ENCODE data around the gene PPM1B. TPM values are rescaled to one million over a fixed set of nuclear protein-coding genes. Genes with fewer than 3 reads are reported as not detected.

Gene PPM1B
- total and polyA plus RNA-seq, 2 donors (not counting 1 experiment from before 2014, with no cell fraction given) = 25.8 to 34.5 TPM

DNA sequence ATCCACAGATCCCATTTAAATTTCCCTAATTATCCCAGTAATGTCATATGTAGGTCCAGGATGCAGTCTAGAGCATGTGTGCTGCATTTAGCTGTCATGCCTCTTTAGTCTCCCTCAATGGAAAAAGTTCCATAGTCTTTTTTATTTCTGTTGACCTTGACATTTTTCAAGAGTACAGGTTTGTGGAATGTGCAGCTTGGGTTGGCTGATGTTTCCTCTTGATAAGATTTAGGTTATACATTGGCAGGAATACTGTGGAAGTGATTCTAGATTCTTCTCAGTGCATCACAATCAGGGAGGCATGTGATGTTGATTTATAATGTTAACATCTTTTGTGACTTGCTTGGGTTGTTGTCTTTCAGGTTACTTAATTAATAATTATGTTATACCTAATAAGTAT lies 42.5 kb downstream of the PPM1B start:
- Histone ChIP-seq H2AFZ (ENCODE audit: low read length) (no peak overlapping the region), H3K9me3 (ENCODE audit: control insufficient read depth, insufficient read depth, low read depth, low read length) (no peaks in the 10 kb centered on the region), H3K27me3 (ENCODE audit: control insufficient read depth, insufficient read depth, low read length) (no peaks in the 10 kb centered on the region), H3K36me3 (ENCODE audit: control insufficient read depth, insufficient read depth, low read length) (no peaks in the 10 kb centered on the region), H3K4me3 (replicated peaks in 1 of 4; ENCODE audit: control extremely low read depth in 1 of 4, insufficient read depth in 1 of 4, low read depth in 3 of 4, low read length in 4 of 4) (no peak overlapping the region), H3K27ac (ENCODE audit: insufficient read depth, low read length) (no peak overlapping the region), H3K4me2 (ENCODE audit: extremely low read depth, insufficient read depth, low read length) (no peak overlapping the region), H3K4me1 (ENCODE audit: control insufficient read depth, extremely low read depth, insufficient read depth, low read length) (no peaks in the 10 kb centered on the region), H3K79me2 (ENCODE audit: control insufficient read depth, insufficient read depth, low read length) (peaks cover 2% of the 10 kb centered on the region), H4K20me1 (ENCODE audit: control insufficient read depth, extremely low read depth, insufficient read depth, low read length) (no peaks in the 10 kb centered on the region), H3K9ac (ENCODE audit: insufficient read depth, low read length) (no peak overlapping the region)
- no peak for DNase-seq (ENCODE audit: low read depth in 2 of 2)
- TF ChIP-seq, protein P1, sequence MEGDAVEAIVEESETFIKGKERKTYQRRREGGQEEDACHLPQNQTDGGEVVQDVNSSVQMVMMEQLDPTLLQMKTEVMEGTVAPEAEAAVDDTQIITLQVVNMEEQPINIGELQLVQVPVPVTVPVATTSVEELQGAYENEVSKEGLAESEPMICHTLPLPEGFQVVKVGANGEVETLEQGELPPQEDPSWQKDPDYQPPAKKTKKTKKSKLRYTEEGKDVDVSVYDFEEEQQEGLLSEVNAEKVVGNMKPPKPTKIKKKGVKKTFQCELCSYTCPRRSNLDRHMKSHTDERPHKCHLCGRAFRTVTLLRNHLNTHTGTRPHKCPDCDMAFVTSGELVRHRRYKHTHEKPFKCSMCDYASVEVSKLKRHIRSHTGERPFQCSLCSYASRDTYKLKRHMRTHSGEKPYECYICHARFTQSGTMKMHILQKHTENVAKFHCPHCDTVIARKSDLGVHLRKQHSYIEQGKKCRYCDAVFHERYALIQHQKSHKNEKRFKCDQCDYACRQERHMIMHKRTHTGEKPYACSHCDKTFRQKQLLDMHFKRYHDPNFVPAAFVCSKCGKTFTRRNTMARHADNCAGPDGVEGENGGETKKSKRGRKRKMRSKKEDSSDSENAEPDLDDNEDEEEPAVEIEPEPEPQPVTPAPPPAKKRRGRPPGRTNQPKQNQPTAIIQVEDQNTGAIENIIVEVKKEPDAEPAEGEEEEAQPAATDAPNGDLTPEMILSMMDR (conservative IDR thresholded peaks at IDR 0.05 in 1 of 2, IDR thresholded peaks at IDR 0.05 in 1 of 2; ENCODE audit: low read depth in 1 of 2, low read length in 2 of 2) = no peak

DNA sequence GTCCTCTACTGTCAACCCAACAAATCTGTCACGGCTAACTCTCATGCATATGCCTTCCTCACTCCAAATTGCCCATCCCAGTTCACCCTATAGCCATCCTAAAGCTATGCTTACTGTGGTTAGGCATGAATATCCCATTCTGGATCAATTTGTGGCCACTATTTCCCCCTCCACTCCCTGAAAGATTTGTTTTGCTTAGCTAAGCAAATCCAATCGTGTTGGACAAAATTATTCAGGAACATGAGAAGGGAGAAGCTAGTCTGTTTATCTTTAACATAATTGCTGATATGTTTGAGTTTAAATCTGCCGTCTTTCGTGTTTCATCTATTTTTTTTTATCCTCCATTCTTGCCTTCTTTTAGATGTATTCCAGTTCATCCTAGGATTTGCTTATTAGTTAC lies 43.6 kb downstream of the PPM1B start:
- Histone ChIP-seq H3K27me3 (ENCODE audit: control insufficient read depth, insufficient read depth, low read length) (no peaks in the 10 kb centered on the region), H3K4me2 (ENCODE audit: extremely low read depth, insufficient read depth, low read length) (no peak overlapping the region), H3K4me3 (replicated peaks in 1 of 4; ENCODE audit: control extremely low read depth in 1 of 4, insufficient read depth in 1 of 4, low read depth in 3 of 4, low read length in 4 of 4) (no peak overlapping the region), H4K20me1 (ENCODE audit: control insufficient read depth, extremely low read depth, insufficient read depth, low read length) (no peaks in the 10 kb centered on the region), H3K36me3 (ENCODE audit: control insufficient read depth, insufficient read depth, low read length) (no peaks in the 10 kb centered on the region), H3K9me3 (ENCODE audit: control insufficient read depth, insufficient read depth, low read depth, low read length) (no peaks in the 10 kb centered on the region), H3K79me2 (ENCODE audit: control insufficient read depth, insufficient read depth, low read length) (peaks cover 2% of the 10 kb centered on the region), H2AFZ (ENCODE audit: low read length) (no peak overlapping the region), H3K27ac (ENCODE audit: insufficient read depth, low read length) (no peak overlapping the region), H3K9ac (ENCODE audit: insufficient read depth, low read length) (no peak overlapping the region), H3K4me1 (ENCODE audit: control insufficient read depth, extremely low read depth, insufficient read depth, low read length) (no peaks in the 10 kb centered on the region)
- no peak for DNase-seq (ENCODE audit: low read depth in 2 of 2)
- TF ChIP-seq, protein P1 (conservative IDR thresholded peaks at IDR 0.05 in 1 of 2, IDR thresholded peaks at IDR 0.05 in 1 of 2; ENCODE audit: low read depth in 1 of 2, low read length in 2 of 2) = no peak
- TF ChIP-seq EZH2 (IDR thresholded peaks at IDR 0.05; ENCODE audit: low read length, missing control alignments) = no peak

DNA sequence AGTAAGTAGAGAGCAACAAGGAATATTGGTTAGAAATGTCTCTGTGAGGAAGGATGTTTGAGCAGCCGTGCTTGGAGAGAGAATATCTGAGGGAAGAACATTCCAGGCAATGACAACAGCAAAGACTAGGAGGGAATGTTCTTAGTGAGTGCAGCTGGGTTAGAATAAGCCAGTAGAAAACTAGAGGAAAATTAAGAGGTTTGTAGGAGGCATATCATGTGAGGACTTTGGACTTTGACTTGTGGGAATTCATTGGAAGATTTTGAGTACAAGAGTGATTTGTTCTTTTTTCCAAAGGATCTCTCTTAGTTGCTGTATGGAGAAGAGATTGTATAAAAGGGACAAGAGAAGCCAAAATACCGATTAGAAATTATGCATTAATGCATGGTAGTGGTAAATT lies 47.2 kb downstream of the PPM1B start:
- Histone ChIP-seq H3K27ac (ENCODE audit: insufficient read depth, low read length) (no peak overlapping the region), H3K4me1 (ENCODE audit: control insufficient read depth, extremely low read depth, insufficient read depth, low read length) (no peaks in the 10 kb centered on the region), H3K4me3 (replicated peaks in 1 of 4; ENCODE audit: control extremely low read depth in 1 of 4, insufficient read depth in 1 of 4, low read depth in 3 of 4, low read length in 4 of 4) (no peak overlapping the region), H2AFZ (ENCODE audit: low read length) (no peak overlapping the region), H3K4me2 (ENCODE audit: extremely low read depth, insufficient read depth, low read length) (no peak overlapping the region), H3K27me3 (ENCODE audit: control insufficient read depth, insufficient read depth, low read length) (no peaks in the 10 kb centered on the region), H3K9me3 (ENCODE audit: control insufficient read depth, insufficient read depth, low read depth, low read length) (no peaks in the 10 kb centered on the region), H3K79me2 (ENCODE audit: control insufficient read depth, insufficient read depth, low read length) (no peaks in the 10 kb centered on the region), H4K20me1 (ENCODE audit: control insufficient read depth, extremely low read depth, insufficient read depth, low read length) (no peaks in the 10 kb centered on the region), H3K9ac (ENCODE audit: insufficient read depth, low read length) (no peak overlapping the region), H3K36me3 (ENCODE audit: control insufficient read depth, insufficient read depth, low read length) (no peaks in the 10 kb centered on the region)
- TF ChIP-seq EZH2 (IDR thresholded peaks at IDR 0.05; ENCODE audit: low read length, missing control alignments) = no peak
- TF ChIP-seq, protein P1 (conservative IDR thresholded peaks at IDR 0.05 in 1 of 2, IDR thresholded peaks at IDR 0.05 in 1 of 2; ENCODE audit: low read depth in 1 of 2, low read length in 2 of 2) = no peak
- DNase-seq (ENCODE audit: low read depth in 2 of 2) = no peak

Measured in fibroblast of lung (primary cell).